ENCODE data around the gene ERCC2.

- TF ChIP-seq CTCF (IDR thresholded peaks at IDR 0.05) (no peak), EZH2 (IDR thresholded peaks at IDR 0.05) (no peak), EZH2phosphoT487 (IDR thresholded peaks at IDR 0.05) (no peak)
Measured at GRCh38 chr19:45333609-45334303, 36.6 kb downstream of the ERCC2 start.
